Spleen (tissue), 11 donors: ENCODE results near the gene GBX2. TPM values are rescaled to one million over a fixed set of nuclear protein-coding genes. Genes with fewer than 3 reads are reported as not detected.
A peak's percentile ranks its signal among the peaks of the same experiment; 100 is the strongest.

Experiments used
- DNase-seq: peaks from one replicate; pipeline ENCODE4 v3.0.0-alpha.2; 2020
- H3K27ac ChIP-seq, 8 donors: fragments of 200-600 bp; sonication (generic) in 7 of 8; 1 replicate in 4 of 8; 2 replicates in 4 of 8; pipeline versions ENCODE4 v1.5.0 to v1.8.0; 2016 to 2021; ENCODE audit warnings: inconsistent platforms in 4 of 8, mild to moderate bottlenecking in 4 of 8, moderate library complexity in 1 of 8
- H3K27me3 ChIP-seq, 7 donors: fragments of 200-600 bp; sonication (generic) in 6 of 7; replicated peaks in 1 of 7; 1 replicate in 4 of 7; 2 replicates in 3 of 7; pipeline versions ENCODE4 v1.5.0 to v1.8.0; 2016 to 2021; ENCODE audit warnings: inconsistent platforms in 3 of 7, mild to moderate bottlenecking in 1 of 7
- H3K36me3 ChIP-seq, 6 donors: fragments of 200-600 bp; sonication (generic) in 5 of 6; 1 replicate in 4 of 6; 2 replicates in 2 of 6; pipeline versions ENCODE4 v1.5.0 to v1.8.0; 2016 to 2021; ENCODE audit warnings: inconsistent platforms in 2 of 6
- H3K4me1 ChIP-seq, 6 donors: fragments of 200-600 bp; sonication (generic) in 5 of 6; 1 replicate in 3 of 6; 2 replicates in 3 of 6; pipeline versions ENCODE4 v1.5.0 to v1.8.0; 2016 to 2021; ENCODE audit warnings: inconsistent platforms in 3 of 6
- H3K4me3 ChIP-seq, 8 donors: fragments of 200-600 bp; sonication (generic) in 7 of 8; 1 replicate in 4 of 8; 2 replicates in 4 of 8; pipeline versions ENCODE4 v1.5.0 to v1.8.0; 2016 to 2021; ENCODE audit warnings: inconsistent platforms in 4 of 8, mild to moderate bottlenecking in 4 of 8, moderate library complexity in 2 of 8
- H3K9me3 ChIP-seq, 8 donors: fragments of 200-600 bp; sonication (generic) in 7 of 8; 1 replicate in 4 of 8; 2 replicates in 4 of 8; pipeline versions ENCODE4 v1.5.0 to v1.8.0; 2016 to 2021; ENCODE audit warnings: inconsistent platforms in 4 of 8
- CTCF ChIP-seq, 11 experiments: fragments of 200-600 bp in 7 of 11; fragments of 450-650 bp in 4 of 11; sonication (generic) in 4 of 11; IDR thresholded peaks in 8 of 11; conservative IDR thresholded peaks in 3 of 11; 1 replicate in 7 of 11; 2 replicates in 4 of 11; pipeline versions ENCODE4 v1.4.0 to v1.8.0; 2016 to 2021; ENCODE audit warnings: antibody characterized with exemption in 11 of 11, inconsistent platforms in 4 of 11, mild to moderate bottlenecking in 1 of 11
- POLR2A ChIP-seq, 3 donors: fragments of 450-650 bp; IDR thresholded peaks; one replicate each; pipeline ENCODE4 v1.5.1; 2017; ENCODE audit warnings: antibody characterized with exemption in 3 of 3, mild to moderate bottlenecking in 1 of 3
- POLR2AphosphoS5 ChIP-seq, 3 donors: sonication (generic); formaldehyde crosslinking; IDR thresholded peaks; one replicate each; pipeline ENCODE4 v1.5.1; 2017; ENCODE audit warnings: antibody characterized with exemption in 3 of 3
- WGBS, 5 donors: extraction: QIAGEN DNeasy Blood & Tissue Kit in 3 of 5; methylation state at CpG; one replicate each; pipeline versions ENCODE4 v1.1.5 to v1.1.7; 2013 to 2018; 5-methylcytosine and 5-hydroxymethylcytosine counted together
- intact Hi-C: fragments of 100-400 bp; cut with DNase I; formaldehyde crosslinking; loops from one replicate; pipeline ENCODE4 v1.15.0; 2023; ENCODE audit warnings: low total_unique reads
- polyA plus RNA-seq, 3 donors: library from polyadenylated mRNA; stranded (reverse); fragments of 200-250 nt; gene quantifications; one replicate each; pipeline ENCODE4 v1.2.1, GENCODE V29; 2013
- total RNA-seq, 7 donors: library from RNA; depleted of rRNA in 3 of 7; stranded (reverse); fragments of >200 nt in 3 of 7; fragmentation: NEBNext Ultra II Directional in 4 of 7; extraction: Animal tissue kit (Norgen Biotek cat#: 25700) in 4 of 7; gene quantifications; one replicate each; pipeline versions ENCODE4 v1.1.0 to v1.2.1, GENCODE V29; 2016 to 2021
- donor health status: healthy with polysubstance abuse.
- donor health status: DM: no; HTN: no; CAD: no; lungs with moderate emphysema.
- donor health status: DM: no; HTN: no; CAD: no.
- donor health status: Bipolar disorder and iron deficiency.
- donor health status: healthy.
- donor health status: DM: no; HTN: no; CAD: no.
- donor health status: DM: yes; HTN: yes; CAD: no.

The GBX2 gene
- total and polyA plus RNA-seq, 10 donors = 0.69 TPM; not detected in 9

DNA sequence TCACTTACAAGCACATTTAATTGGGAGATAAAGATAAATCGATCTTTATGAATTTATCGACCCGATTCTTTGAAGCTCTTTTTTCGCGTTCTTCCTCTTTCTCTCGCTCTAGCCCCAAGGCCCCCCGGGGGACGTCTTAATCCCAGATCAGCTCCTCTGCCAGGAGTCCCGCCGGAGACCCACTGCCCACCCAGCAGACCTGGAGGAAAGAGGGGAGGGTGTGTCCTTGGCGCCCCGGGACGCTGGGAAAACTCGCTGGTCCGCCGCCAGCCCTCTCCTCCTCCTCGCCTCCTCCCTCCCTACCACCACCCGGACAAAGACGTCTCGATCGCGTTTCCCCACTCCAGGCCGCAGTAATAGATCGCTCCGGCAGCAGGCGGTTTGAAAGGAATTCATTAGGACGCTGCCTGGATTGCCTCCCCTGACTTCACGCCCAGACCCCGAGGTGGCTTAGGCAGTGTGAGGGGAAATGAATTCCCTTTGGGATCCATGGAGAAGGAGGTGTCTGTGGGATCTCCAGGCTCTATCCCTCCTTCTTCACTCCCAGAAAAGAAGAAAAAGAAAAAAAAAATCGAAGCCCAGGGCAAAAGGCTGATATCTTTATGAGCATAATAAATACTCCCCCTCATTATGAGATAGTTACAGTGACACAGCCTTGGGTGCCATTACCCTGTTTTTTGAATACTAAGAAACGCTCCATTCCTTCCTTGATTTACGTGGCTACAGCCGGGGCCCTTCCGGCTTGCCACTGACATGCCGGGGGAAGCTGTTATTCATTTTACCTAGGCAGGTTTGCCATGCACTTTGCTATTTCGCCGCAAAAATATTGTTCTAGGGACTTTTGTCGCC, 1.8 kb upstream of the GBX2 start:
- intact Hi-C loops = no loop called here
- no peak for DNase-seq

GRCh38 chr2:236169151-236169721, 1.1 kb upstream of the GBX2 start:
- Histone ChIP-seq H3K9me3 (peaks cover 0 to 9% (median 0%) of the 10 kb centered on the region in 8 donors), H3K4me3 (no peak overlapping the region), H3K27me3 (peaks cover 9 to 100% (median 100%) of the 10 kb centered on the region in 7 donors), H3K36me3 (no peaks in the 10 kb centered on the region), H3K27ac (no peak overlapping the region), H3K4me1 (peaks cover 8 to 75% (median 46%) of the 10 kb centered on the region in 6 donors)
- intact Hi-C loops = no loop called here
- TF ChIP-seq CTCF (IDR thresholded peaks at IDR 0.05 in 8 of 11, conservative IDR thresholded peaks at IDR 0.05 in 3 of 11) (no peak), POLR2A (IDR thresholded peaks at IDR 0.05) (no peak), POLR2AphosphoS5 (IDR thresholded peaks at IDR 0.05) (no peak)
- DNase-seq = peak; percentile 37
- 5 to 18% (median 11%) methylated on average over 35 to 36 of the region's 36 CpGs for WGBS, 5 donors

More for the DNA sequence above, 1.8 kb upstream of the GBX2 start:
- peaks cover 5 to 100% (median 100%) of the 10 kb centered on the region in 7 donors for H3K27me3 ChIP-seq
- WGBS, 5 donors = 8 to 10% (median 10%) methylated on average over 36 to 38 of the region's 38 CpGs
- TF ChIP-seq POLR2AphosphoS5 (IDR thresholded peaks at IDR 0.05) = no peak
- TF ChIP-seq CTCF (IDR thresholded peaks at IDR 0.05 in 8 of 11, conservative IDR thresholded peaks at IDR 0.05 in 3 of 11) = no peak
- TF ChIP-seq POLR2A (IDR thresholded peaks at IDR 0.05) = no peak
- H3K36me3 ChIP-seq = no peaks in the 10 kb centered on the region
- H3K4me1 ChIP-seq = peaks cover 7 to 68% (median 40%) of the 10 kb centered on the region in 6 donors
- H3K27ac ChIP-seq = no peak overlapping the region
- peaks cover 0 to 9% (median 0%) of the 10 kb centered on the region in 8 donors for H3K9me3 ChIP-seq
- no peak overlapping the region for H3K4me3 ChIP-seq

- Histone ChIP-seq H3K36me3 (no peaks in the 10 kb centered on the region), H3K4me1 (peaks cover 12 to 78% (median 55%) of the 10 kb centered on the region in 6 donors), H3K4me3 (peak overlapping the region in 7 of 8 donors; percentile 8 to 57 (median 28)), H3K9me3 (peaks cover 0 to 9% (median 0%) of the 10 kb centered on the region in 8 donors), H3K27me3 (peaks cover 9 to 100% (median 99%) of the 10 kb centered on the region in 7 donors), H3K27ac (no peak overlapping the region)
- DNase-seq = peak; percentile 71
- WGBS, 5 donors = 2 to 11% (median 4%) methylated on average over 21 to 112 of the region's 112 CpGs
- TF ChIP-seq POLR2A (IDR thresholded peaks at IDR 0.05) (no peak), CTCF (IDR thresholded peaks at IDR 0.05 in 8 of 11, conservative IDR thresholded peaks at IDR 0.05 in 3 of 11) (no peak), POLR2AphosphoS5 (IDR thresholded peaks at IDR 0.05) (peak in 1 of 3 donors; percentile 27)
- intact Hi-C loops = no loop called here
Observed at GRCh38 chr2:236167297-236168109, 683 bp downstream of the GBX2 start.
